GM23338 (cell line): ENCODE results near the gene CLOCK.

Source experiments
- CTCF ChIP-seq, 2 experiments: fragments of 200-600 bp in 1 of 2; sonication (generic) in 1 of 2; conservative IDR thresholded peaks; 2 replicates each; pipeline versions ENCODE4 v1.5.1 to v1.6.1; 2016 to 2017; ENCODE audit warnings: antibody characterized with exemption in 2 of 2, low read depth in 2 of 2, mild to moderate bottlenecking in 2 of 2, moderate library complexity in 1 of 2
- EZH2 ChIP-seq: fragments of 200-600 bp; sonication (generic); IDR thresholded peaks from one replicate; pipeline ENCODE4 v1.8.0; 2017; ENCODE audit warnings: antibody characterized with exemption, mild to moderate bottlenecking, low read depth; ENCODE audit not compliant: unreplicated experiment
- EZH2phosphoT487 ChIP-seq: fragments of 200-600 bp; sonication (generic); IDR thresholded peaks from one replicate; pipeline ENCODE4 v1.8.1; 2018; ENCODE audit warnings: antibody characterized with exemption; ENCODE audit not compliant: unreplicated experiment
- JUNB ChIP-seq: IDR thresholded peaks from one replicate; pipeline ENCODE4 v1.6.1; 2016; ENCODE audit warnings: antibody characterized with exemption; ENCODE audit not compliant: unreplicated experiment
- POLR2AphosphoS5 ChIP-seq: IDR thresholded peaks from 2 replicates; pipeline ENCODE4 v1.6.1; 2016; ENCODE audit warnings: antibody characterized with exemption, low read depth
- REST ChIP-seq: IDR thresholded peaks from one replicate; pipeline ENCODE4 v1.6.1; 2018; ENCODE audit warnings: antibody characterized with exemption; ENCODE audit not compliant: unreplicated experiment
- STAT1 ChIP-seq: IDR thresholded peaks from one replicate; pipeline ENCODE4 v1.6.1; 2016; ENCODE audit warnings: antibody characterized with exemption; ENCODE audit not compliant: unreplicated experiment
- ZNF331 ChIP-seq: fragments of 250-450 bp; sonication (Bioruptor Pico); IDR thresholded peaks from 2 replicates; pipeline ENCODE4 v1.5.0; 2020; ENCODE audit warnings: low read depth, mild to moderate bottlenecking, moderate library complexity

GRCh38 chr4:55503169-55503568 is 43.5 kb downstream of the CLOCK start:
- no peak for TF ChIP-seq CTCF (conservative IDR thresholded peaks at IDR 0.05; ENCODE audit: low read depth in 2 of 2)
- no peak for TF ChIP-seq REST
- TF ChIP-seq EZH2phosphoT487, result no peak
- TF ChIP-seq POLR2AphosphoS5, result no peak
- TF ChIP-seq EZH2, result no peak
- no peak for TF ChIP-seq ZNF331 (CRISPR knock-in tag)
- no peak for TF ChIP-seq JUNB
- TF ChIP-seq STAT1, result no peak
